GM19035 (cell line): ENCODE data around the gene SCYGR4.

Experiments
- ATAC-seq: cut with Tn5 transposase; IDR thresholded peaks from one replicate; pipeline ENCODE4 v1.9.1; 2021; ENCODE audit not compliant: unreplicated experiment

Gene SCYGR4

DNA sequence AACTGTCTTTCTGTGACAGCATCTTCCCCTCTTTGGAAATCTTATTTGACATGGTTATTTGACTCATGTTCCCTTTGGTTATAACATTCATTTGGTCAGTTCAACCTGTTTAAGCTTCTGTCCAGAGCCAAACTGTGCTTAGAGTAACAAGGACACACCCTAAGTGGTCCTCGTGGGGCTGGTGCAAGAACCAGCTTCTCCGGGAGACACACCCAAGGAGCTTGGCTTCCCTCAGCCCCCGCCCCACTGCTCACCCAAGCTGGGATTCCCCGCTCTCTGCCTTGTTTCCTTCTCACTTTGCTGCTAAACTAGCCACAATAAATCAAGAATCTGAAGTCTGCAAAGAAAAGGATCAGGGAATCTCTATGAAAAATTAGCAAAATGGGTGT, 4.0 kb upstream of the SCYGR4 start:
- no peak for ATAC-seq

DNA sequence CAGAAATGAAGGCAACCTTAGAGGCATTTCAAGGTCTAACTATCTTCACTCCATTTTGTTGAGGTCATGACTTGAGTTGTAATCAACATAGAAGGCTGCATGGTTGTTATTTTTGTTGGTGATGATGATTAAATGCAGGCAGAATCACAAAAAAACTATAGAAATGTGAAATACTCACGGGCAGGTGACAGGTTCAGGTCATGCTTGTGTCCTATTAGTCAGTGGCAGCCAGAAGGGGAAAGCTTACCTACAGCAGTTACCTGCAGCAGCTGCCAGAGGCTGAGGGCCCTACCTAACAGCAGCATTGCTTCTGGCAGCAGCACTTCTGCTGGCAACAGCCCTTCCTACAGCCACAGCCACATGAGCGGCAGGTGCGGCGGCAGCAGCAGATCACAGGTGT, 3.1 kb upstream of the SCYGR4 start:
- no peak for ATAC-seq

DNA sequence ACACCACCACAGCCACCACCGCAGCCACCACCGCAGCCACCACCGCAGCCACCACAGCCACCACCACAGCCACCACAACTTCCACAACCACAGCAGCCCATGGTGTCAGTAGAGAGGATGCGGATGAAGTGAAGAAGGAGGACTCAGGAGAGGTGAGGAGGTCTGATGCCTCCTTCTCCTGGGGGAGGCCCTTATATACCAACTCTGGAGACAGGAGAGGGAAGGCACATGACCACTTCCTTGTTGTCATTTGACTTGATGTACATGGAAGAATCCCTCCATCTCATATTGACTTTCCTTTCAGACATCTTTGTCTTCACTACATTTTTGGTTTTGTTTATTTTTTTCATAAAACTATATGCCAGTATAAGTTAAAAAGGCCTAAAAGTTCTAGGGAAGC, 2.6 kb upstream of the SCYGR4 start, which contains the start of gene SCYGR3:
SCYGR3 (minus strand) TSS at position 101 of the 400 bp plus-strand sequence; CDS start at position 101, 0 bp downstream.
- no peak for ATAC-seq

DNA sequence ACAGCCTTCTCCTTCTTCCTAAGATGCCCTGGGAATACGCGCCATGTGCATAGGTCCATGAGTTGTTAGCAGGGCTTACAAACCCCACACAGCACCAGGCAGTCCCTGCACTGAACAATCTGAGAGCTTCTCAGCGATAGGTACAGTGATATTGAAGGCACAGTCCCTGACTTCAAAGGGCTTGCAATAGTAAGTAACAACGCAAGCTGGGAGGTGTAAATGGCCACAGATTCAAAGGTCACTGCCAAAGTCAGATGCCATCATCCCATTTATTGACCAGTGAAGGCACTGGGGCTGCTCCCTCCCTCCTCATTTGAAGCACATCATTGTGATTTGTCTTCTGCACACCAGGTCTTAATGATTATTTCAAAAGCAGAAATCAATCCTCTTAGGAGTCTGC, 2.1 kb upstream of the SCYGR4 start:
- ATAC-seq = no peak

DNA sequence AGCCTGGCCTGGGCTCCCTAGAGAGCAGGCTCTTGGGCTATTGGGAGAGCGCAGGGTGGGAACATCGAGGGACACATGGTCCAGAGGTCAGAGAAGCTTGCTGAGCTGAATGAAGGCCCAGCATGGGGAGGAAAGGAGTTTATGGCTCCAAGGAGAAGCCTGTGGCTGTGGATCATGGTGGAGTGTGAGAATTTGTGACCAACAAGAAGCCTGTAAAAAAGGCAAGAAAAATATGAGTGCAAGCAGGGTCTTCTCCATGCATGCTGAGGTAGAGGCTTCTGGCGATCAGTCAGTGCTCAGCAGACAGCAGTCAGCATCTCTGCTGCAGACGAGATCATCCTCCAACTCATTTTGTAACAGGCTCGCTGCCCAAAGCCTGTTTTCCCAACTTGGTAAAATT, 1.4 kb upstream of the SCYGR4 start:
- no peak for ATAC-seq

DNA sequence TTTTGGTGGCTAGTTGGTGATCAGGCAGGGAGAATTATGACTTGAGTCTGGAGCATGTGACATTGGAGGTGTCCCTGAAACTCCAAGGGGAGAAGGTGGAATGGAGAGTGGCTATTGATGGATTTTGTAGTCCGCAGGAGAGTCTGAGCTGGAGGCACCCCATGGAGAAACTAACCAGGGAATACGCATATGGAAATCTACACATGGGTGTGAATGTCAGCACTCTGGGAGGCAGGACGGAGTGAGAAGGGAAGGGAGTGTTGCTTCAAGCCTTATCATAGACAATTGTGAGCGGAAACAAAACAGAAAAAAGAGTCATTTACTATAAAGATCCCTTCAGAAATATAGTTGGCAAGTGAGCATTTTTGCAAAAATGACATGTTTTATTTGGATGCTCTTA, 667 bp upstream of the SCYGR4 start:
- no peak for ATAC-seq

DNA sequence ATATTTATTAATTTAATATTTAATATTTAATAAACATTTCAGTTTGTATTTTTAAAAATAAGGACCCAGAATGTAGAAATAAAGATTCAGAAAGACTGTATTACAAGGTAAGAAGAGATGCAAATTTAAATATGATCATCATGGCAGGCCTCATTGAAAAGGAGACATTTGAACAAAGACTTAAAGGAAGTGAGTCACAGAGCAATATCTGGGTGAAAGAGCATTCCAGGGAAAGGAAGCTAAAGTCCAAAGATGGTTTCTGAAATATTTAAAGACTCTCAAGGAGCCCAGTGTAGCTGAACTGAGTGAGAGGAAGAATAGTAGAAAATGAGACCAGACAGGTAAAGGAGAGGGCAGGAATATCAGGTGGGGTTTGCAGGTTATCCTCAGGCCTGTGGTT, 5.9 kb downstream of the SCYGR4 start:
- ATAC-seq = no peak

DNA sequence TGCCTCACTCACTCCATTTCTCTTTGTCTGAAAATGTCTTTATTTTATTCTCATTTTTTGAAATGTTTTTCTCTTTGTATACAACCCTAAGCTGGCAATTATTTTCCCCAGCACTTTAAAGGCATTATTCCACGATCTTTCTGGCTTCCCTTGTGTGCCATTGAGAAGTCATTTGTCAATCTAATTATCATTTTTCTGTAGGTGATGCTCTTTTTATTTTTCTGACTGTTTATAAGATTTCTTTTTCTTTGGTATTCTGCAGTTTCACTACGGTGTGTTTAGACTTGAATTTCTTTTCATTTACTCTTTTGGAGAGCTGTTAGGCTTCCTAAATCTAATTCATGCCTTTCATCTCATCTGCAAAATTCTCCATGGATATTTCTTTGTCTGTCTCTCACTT, 8.1 kb downstream of the SCYGR4 start:
- no peak for ATAC-seq

DNA sequence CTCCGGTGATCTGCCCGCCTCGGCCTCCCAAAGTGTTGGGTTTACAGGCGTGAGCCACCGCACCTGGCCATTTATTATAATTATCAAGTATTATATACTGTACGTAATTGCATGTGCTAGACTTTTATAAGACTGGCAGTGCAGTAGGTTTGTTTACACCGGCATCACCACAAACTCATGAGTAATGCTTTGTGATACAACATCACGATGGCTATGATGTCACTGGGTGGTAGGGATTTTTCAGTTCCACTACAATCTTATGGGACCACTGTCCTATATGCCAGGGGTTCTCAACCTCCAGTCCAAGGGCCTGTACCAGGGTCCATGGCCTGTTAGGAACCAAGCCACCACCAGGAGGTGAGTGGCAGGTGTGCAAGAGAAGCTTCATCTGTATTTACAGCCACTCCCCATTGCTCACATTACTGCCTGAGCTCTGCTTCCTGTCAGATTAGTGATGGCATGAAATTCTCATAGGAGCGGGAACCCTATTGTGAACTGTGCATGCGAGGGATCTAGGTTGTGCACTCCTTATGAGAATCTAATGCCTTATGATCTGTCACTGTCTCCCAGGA, 9.4 kb downstream of the SCYGR4 start:
- no peak for ATAC-seq

DNA sequence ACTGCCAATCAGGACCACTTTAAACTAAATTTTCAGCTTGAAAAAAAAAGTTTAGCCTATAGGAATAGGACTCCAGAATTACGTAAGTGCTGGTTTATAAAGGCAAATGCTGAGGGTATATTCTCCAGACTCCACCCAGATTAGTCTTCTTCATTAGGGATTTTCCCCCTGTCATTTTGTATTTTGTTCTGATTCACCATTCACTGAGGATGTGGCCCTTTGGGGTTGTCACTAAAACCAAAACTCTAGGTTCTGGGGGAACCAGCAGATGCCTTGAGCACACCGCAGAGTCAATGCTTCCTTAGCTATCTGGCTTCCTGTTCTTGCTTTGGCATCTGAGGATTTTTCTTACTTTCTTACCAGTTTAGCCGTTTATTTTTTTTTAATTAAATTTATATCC, 10.5 kb downstream of the SCYGR4 start:
- peak; percentile 90 for ATAC-seq

DNA sequence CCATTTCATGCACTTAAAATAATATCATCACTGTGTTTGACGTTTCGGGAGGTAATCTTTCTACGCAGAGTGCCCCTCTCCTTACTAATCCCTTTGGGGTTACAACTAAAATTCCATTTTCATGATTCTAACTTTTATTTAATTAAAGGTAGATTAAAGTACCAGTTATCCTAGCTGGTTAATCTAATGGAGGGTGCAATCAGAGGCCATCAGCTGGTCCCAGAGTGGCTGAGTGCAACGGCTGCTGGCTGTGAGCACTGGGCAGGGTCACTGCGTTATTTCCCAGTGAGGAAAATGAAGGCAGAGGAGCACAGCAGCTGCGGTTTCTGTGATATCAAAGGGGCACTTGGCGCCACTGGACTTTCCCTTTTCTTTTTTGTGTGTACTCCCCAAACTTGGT, 12.1 kb downstream of the SCYGR4 start:
- ATAC-seq = no peak

DNA sequence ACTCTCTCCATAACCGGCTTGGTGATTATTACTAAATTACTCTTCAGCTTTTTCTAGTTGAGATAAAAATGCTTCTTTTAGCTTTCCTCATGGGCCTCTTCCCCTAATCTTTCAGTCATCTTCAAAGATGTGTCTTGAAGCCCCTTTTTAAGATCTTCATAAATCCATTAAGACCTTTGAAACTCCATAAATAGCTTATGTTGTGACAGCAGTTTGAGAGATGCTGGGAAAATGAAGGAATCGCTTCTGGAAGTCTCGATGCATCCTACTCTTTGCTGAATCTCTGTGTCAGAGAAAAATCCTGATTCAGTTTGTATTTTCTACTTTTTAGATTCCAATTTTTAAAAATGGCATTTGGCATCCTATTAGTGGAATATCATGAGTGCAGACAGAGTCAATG, 13.0 kb downstream of the SCYGR4 start:
- ATAC-seq = no peak

DNA sequence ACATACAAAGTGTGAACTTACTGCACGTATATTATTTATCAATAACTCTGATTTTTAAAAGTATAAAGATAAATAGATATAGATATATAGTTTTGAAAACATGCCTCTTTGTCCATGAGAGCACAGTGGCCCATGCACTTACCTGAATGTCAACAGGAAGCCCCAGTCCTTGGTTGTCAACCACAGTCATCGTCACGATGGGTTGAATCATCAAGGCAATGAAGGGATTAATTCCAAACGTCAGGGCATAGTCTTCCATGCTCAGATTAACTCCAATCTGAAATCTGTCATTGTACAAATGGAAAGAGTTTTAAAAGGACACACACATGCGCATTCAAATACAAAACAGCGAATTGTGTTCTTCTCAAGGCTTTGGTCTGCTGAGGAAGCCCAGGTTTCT, 15.5 kb downstream of the SCYGR4 start:
- no peak for ATAC-seq

DNA sequence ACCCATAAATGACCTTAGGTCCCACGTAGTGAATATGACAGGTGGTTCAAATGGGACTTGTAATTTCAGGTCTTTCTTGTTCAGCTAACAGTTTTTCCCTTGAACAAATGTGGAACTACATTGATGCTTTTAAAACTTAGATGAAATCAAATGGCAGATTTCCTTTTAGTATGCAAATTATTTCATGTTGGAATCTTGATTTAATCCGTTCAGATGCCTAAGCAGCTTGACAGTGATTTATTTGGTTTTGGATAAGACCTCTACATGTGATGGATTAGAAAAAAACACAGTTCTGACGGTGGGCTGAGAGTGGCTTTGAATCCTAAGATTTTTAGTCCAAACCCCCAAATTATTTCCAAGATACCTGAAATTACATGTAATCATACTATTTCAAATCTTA, 16.9 kb downstream of the SCYGR4 start:
- ATAC-seq = no peak

DNA sequence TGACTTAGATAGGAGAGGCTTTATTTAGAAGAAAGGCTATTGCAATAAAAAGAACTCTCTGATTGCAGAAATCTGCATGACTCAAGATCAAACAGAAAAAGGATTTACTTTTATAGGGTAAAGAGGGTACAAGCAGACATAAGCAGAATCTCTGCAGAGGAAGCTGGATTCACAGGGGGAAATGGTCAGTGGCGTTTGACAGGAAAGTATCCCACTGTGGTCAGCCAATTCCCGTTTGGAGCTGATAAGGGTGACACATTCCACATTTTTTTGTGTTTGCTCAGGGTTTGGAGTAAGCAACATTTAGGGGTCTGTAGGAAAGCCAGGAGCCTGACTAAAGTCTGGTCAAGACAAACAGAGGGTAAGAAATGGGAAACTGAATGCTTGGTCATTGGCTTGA, 25.4 kb downstream of the SCYGR4 start:
- ATAC-seq = no peak

DNA sequence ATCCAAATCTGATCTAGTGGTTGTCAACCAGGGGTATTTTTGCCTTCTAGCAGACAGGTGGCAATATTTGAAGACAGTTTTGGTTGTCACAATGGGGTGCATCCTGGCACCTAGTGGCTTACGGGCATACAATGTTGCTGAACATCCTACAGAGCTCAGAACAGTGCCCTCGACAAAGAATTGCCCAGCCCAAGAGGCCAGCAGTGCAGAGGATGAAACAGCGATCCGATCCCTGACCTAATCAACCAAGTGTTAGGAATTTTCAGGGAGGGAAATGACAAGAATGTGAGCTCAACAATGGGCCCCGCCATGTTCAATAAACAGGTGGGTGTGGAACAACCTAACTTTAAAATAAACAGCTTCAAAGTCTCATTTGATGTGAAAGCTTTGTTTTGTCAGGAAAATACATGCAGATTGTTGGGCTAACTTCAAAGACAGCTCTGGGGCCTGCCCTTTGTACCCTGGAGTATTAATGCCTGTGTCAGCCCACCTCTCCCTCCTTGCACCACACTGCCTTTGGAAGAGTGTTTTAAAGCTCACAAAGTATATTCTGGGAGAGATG, 26.8 kb downstream of the SCYGR4 start:
- ATAC-seq = no peak

DNA sequence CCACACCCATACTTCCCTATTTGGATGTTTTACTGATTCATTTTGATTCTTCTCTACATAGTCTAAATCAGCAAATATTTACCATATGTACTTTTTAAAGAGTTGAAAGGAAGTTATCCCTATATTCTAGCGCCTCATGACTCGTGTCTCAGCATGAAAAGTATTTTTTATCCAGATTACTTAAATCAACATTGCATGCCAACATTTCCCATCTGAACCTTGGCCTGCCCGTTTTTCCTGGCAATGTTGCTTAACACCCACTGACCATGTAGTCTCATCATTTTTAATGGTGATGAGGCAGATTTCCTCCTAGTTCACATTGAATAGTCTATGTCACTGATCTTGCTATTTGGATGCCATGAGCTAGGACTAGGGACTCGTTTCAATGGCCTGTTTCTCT, 36.1 kb downstream of the SCYGR4 start:
- ATAC-seq = no peak

DNA sequence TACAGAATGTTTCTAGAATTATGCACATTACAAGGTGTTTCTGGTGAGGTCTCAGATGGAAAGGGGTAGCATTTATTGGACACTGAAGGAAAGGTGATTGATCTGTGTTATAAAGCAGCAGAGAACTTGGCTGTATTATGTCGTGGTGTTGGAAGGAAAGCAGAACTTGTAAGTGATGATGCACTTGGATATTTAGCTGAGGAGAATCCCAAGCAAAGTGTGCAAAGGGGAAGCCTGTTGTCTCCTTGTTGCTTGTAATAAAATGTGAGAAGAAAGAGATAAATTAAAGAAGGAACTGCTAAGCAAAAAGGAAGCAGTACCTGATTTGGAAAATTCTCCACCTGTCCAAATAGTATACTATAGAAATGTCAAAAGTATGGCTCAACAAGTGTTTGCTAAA, 37.1 kb downstream of the SCYGR4 start:
- no peak for ATAC-seq

DNA sequence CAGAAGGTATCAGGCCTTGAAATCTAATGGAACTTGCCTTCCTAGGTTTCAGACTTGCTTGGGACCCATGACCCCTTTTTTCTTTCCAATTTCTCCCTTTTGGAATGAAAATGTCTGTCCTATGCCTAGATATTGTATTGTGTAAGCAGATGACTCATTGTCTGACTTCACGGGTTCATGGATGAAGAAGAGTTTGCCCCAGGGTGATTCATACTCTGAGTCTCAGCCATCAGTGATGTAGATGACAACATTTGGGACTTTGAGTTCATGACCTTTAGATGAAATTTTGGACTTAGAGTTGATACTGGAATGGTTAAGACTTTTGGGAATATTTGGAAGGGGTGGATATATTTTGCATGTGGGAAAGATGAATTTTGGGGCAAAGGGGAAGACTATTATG, 38.2 kb downstream of the SCYGR4 start:
- no peak for ATAC-seq

DNA sequence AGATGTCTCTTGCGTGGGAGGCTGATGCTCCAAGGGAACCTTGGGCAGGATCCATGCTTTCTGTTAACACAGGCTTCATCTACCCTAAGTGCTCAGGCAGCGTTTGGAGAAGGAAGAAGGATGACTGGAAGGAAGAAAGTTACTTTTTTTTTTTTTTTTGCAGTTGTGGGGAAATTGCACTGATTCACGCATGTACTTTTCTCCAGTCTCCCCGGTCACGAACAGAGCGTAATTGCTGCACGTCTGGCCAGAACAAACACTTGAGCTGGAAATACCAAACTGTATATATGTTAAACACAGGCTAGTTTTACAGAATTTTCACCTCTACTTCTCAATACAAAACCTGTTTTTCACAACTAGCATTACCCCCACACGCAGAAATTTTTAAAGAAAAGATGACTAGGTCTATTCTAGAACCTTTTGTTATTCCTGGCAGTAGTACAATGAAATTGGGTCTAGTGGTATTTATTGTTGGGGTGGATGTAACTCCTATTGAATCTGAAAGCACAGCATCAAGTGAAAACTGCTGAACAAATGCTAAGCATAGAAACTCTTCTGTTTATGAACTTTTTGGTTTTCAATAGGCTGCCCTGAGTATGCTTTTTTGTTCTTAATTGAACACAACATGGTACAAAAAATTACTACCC, 40.0 kb downstream of the SCYGR4 start:
- ATAC-seq = no peak

DNA sequence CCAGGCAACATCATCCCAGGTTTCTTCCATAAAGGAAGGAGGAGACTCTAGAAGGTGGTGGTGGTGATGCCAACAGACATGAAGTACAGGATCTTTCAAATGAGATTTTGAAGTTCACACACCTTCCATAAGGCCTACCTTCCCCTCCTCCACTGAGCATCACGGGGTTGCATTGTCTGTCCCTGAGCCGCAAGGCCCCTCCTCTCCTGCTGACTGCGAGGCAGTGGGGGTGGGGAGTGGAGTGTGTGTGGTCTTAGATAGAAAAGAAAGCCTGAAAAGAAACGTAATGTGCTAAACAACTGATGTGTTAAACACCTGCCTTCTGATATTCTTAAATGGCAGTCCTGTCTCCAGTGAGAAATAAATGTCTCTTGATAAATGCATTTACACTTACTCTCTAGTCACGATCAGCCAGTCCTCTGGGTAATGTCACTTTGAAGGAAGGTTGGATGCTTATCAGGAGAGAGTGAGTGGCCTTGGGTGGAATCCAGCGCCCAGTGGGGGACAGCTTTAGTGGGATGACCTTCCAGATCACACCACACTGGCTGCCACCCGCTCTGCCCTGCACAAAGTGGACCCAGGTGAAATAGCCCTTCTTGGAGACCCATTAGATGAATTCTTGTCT, 43.8 kb downstream of the SCYGR4 start:
- ATAC-seq = no peak

DNA sequence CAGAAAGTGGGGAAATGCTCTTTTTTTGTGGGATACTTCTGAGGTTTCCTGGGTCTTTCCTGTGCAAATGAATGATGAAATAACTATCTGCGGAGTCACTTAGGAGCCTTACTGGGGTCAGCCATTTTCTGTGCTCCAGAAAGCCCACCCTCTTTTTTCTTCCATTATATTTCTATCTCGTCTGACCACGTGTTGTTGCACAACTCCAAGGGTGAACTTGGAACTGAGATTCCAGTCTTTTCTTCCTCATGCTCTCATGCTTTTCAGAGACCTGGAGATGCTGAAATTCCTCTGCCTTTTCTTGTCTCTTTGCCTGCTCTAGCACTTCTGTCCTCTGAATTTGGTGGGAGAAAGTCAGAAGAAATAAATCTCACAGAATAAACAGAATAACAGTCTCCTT, 44.5 kb downstream of the SCYGR4 start:
- no peak for ATAC-seq
